Transverse colon (tissue), 4 donors: ENCODE measurements around the gene SESN1.

Experiments
- CTCF ChIP-seq, 5 experiments: fragments of 200-600 bp in 3 of 5; fragments of 450-650 bp in 2 of 5; sonication (generic) in 3 of 5; IDR thresholded peaks; 1 replicate in 2 of 5; 2 replicates in 3 of 5; pipeline ENCODE4 v1.5.1; 2016 to 2017; ENCODE audit warnings: antibody characterized with exemption in 5 of 5, inconsistent platforms in 3 of 5, mild to moderate bottlenecking in 2 of 5, moderate library complexity in 1 of 5
- POLR2A ChIP-seq: fragments of 450-650 bp; IDR thresholded peaks from one replicate; pipeline ENCODE4 v1.6.1; 2016; ENCODE audit warnings: antibody characterized with exemption, mild to moderate bottlenecking, moderate library complexity
- POLR2AphosphoS5 ChIP-seq, 3 donors: sonication (generic); formaldehyde crosslinking; IDR thresholded peaks; one replicate each; pipeline ENCODE4 v1.6.1; 2016; ENCODE audit warnings: antibody characterized with exemption in 3 of 3

GRCh38 chr6:109059571-109060021 lies 35.0 kb downstream of the SESN1 start:
- TF ChIP-seq POLR2A (no peak), CTCF (IDR thresholded peaks at IDR 0.05) (peak in 4 of 5 experiments; percentile 14 to 42 (median 20)), POLR2AphosphoS5 (IDR thresholded peaks at IDR 0.05) (no peak)
